ENCODE data around the gene ZNF536.
"Not testable (repeated sequence)": the region's sequence is repeated elsewhere in the genome, so short reads cannot be mapped to it uniquely, and the experiment has no call there.

Gene ZNF536

DNA sequence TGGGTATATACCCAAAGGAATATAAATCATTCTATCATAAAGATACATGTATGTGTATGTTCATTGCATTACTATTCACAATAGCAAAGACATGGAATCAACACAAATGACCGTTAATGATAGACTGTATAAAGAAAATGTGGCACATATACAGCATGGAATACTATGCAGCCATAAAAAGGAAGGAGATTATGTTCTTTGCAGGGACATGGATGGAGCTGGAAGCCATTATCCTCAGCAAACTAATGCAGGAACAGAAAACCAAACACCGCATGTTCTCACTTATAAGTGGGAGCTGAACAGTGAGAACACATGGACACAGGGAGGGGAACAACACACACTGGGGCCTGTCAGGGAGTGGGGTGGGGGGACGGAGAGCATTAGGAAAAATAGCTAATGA is 125.9 kb downstream of the ZNF536 start:
- not testable (repeated sequence) for DNase-seq

DNA sequence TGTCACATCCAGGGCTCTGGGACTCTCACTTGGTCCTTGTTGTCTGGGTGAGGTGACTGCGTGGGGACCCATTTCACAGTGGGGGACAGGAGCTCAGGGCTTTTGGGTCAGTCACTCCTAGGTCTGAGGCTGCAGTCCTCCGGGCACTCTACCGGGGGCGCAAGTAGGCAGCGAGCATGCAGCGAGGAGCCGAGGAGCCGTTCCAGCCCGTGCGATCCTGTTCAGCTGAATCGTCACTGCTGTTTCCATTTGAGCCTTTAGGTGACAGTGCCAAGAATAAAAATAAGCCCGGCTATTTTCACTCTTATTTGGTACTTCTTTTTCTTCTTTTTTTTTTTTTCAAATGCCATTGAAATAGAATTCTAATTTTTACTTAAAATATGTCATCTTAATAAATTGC is 126.5 kb downstream of the ZNF536 start:
- DNase-seq = no peak

DNA sequence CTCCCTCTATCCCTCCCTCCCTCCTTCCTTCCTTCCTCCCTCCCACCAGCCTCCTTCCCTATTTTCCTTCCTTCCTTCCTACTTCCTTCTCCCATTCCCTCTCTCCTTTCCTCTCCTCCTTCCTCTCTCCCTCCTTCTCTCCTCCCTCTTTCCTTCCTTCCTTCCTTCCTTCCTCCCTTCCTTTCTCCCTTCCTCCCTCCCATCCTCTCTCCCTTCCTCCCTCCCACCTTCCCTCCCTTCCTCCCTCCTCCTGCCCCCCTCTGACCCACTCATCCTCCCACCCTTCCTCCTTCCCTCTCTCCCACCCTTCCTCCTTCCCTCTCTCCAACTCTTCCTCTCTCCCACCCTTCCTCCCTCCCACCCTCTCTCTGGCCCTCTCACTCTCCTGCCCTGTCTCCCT is 132.1 kb downstream of the ZNF536 start:
- no peak for DNase-seq

DNA sequence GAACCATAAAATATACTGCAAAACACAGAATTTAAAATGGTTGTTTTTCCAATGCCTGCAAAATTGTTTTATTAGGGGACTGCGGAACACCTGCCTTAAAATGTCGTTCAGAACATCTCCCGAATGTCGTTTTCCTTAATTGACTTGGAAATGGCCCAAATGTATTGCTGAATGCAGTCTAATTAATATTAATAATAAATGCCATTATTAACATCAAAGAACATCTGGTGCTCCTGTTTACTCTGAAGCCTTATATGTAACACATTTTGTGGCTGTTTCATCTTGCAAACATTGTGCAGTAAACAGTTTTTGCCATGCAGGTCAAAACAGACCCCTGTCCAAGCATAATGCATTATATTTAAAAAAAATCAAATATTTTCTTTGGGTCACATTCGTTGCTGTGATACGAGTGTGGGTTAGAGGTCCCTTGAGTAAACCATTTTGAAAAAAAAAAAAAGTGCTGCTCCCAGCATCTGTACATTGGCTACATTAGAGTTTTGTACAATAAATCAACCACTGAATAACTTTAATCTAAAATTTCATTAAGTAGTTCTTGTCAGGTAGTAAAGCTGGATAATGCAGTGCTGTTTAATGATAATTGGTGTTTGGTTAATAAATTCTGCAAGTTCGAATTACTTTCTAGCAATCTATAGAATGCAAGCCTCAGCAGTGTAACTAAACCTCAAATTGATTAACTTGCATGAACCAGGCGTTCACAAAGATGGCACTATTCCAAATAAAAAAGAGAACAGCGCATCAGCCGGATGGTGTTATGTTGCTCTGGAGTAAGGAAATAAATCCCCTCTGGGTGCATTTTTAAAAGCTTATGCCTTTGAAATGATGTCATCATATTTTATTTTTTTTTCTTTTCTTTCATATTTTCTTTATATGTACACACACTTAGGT is 140.2 kb downstream of the ZNF536 start:
- no peak for DNase-seq

DNA sequence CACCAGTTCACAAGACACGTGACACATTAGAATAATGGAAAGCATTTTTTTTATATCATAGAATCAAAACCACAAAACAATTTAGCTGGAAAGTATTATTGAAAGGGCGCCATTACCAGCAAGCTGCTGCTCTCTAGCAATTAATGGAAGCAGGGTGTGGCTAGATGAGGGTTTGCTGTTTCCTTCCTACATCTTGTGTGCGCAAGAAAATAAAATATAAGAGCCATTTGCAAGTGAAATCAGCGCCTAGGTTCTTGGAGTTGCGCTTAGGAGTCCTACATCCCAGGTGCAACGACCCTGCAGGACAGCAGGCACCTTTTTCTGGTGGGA is 140.9 kb downstream of the ZNF536 start:
- no peak for DNase-seq

DNA sequence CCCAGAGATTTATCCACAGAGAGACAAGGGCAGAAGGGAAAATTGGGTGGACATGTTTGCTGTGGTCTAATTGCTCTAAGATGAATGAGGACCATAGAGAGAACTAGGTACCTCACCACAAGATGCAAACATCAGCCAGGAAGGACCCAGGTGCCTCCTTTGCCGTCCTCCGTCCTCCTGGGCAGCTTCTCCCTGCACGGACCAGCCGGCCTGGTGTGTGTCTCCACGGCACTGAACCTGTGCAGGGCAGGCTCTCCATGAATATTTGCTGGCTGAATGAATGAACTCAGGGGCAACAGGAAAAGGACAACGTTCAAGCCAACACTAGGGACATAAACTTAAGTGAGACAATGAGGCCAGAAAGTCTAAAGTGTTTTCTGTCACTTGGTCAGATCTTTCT is 143.9 kb downstream of the ZNF536 start:
- DNase-seq = no peak

DNA sequence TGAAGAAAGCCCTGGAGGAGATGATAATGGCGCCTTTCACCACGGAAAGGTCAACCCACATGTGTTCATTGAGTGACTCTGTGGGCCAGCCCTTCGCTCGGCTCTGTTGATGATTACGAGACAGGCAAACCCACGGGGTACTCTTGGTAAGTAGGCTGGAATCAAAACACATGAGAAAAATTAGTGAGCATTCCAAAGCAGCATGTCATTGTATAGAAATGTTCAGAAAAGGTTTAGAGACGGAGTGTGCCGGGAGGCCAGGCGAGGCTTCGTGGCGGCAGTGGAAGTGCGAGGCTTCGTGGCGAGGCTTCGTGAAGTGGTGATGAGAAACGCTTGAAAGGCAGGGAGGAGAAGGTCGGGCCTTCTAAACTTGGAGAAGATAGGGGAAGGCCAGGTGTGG is 144.3 kb downstream of the ZNF536 start:
- no peak for DNase-seq

DNA sequence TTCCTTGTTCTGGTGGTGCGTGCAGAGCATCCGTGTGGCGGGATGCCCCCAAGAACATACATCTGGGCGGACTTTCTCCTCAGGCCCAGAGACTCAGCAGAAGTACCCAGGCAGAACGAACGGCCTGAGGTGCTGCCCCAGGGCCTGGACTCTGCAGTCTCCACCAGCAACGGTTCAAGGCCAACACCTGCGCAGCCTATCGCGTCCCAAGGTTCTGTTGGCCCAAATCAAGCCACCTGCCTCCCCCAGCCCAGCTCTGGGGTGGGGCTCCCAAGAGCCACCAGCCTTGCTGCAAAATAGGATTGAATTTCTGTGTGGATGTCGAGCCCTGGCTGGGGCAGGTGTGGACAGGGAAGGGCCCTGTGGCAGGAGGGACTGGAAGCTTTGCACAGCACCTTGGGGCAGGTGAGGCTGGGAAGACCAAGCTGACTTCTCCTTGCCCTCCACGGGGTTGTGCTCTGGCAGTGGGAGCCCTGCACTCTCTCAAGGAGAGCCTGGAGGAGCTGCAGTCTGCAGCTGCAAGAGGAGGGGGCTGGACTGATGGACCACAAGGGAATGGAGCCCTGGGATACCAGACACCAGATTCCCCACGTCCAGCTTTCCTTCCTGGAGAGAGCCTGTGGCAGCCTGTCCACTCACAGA is 146.9 kb downstream of the ZNF536 start:
- no peak for DNase-seq

DNA sequence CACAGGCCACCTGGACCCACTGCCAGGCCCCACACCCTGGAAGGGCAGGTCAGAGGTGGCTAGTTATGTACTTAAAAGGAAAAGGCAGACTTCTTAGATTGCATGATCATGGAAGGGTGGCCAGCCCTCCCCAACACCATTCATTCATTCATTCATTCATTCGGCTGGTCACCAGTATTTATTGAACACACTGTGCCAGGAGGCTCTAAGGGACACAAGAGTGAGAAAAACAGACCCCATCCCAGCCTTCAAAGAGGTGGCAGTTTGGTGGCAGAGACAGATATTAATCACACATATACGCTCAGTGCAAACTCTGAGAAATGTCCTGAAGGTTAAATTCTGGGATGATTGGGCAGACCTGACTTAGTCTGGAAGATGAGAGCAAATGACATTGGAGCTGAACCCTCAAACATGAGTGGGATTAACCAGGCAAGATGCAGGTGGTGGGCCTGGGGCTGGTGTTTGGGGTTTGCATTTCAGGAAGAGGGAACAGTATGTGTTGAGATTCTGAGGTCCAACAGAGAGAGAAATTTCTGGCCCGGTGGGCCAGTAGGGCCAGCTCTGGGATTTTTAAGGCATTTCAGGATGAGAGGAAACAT is 147.5 kb downstream of the ZNF536 start:
- no peak for DNase-seq

DNA sequence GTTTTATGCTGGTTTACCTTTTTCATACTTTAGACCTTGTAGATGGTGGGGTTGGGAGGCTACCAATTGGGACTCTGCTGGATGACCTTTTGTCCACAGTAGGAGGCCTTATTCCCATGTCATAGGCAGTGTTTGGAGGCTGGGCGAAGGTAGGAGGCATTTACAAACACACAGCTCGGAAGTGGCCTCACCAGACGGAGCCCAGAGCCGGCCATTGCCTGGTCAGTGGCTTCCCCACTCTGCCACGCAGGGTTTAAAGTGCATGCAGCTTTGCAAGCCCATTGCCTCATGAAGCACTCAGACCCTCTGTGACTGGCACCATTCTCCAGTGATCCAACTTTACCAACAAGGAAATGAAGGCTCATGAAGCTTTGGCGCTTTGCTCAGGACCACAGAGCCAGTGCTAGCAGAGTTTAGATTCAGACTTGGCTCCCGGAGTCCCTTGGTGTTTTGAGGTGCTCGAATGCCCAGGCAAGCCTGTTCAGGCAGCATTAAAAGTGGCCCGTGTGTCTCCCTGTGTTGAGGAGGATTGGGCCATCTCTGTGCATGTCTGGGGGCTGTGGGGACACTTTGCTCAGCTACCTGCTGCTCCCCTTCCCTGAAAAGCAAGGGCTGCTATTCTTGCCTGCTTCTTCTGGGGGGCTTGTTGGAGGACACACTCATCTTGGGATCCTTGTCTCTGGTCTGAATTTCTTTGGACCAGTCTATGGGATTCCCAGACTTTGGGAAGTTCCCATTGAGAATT is 148.7 kb downstream of the ZNF536 start:
- no peak for DNase-seq

DNA sequence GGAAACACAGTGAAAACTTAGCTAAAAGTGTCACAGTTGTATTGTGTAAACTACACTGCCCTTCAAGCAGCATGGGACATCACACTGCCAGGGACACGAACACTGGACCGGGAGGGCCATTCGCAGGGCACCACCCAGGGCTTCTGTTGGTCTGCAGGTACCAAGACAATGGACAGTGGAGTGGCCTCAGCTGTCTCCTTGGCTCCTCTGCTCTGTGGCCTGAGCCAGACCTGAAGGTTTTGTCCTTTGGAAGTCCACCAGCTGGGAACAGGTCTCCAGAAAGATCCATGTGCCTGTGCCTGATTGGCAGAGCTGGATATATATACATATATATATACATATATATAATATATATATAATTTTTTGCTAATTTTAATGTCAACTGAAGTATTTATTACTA is 149.8 kb downstream of the ZNF536 start:
- no peak for DNase-seq

DNA sequence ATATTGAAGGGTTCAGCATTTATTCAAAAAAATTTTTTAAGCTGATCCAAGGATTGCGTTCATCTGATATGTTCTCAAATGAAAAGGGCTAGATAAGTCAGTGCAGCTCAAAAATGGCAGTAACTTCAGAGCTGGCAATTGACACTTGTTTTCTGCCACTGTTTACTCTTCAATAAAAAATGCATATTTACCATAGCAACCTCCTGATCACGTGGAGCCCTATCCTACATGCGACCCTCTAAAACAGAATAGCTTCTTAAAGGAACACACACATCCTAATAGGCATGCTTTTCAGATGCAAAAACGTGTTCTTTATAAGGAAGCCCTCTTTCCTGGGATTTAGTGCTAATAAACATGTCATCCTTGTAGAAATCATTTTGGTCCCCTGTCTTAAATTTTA is 150.2 kb downstream of the ZNF536 start:
- DNase-seq = no peak

DNA sequence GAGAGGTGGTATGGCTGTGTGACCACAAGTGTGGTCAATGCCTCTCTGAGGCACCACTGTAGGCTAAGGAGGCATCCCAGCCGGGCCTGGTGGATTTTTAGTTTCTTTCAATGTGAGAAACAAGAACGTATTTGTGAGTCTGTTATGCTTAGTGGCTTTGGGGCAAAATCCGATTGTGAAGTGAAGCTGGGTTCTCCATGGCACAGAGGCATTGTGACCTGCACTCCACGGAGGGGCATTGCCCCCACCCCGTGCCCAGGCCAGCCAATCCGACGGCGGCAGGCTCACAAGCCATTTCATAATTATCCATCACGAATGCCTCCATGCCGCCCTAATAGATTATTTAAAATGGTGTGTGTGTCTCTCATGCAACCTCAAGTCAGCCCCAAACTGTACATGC is 151.6 kb downstream of the ZNF536 start:
- no peak for DNase-seq

DNA sequence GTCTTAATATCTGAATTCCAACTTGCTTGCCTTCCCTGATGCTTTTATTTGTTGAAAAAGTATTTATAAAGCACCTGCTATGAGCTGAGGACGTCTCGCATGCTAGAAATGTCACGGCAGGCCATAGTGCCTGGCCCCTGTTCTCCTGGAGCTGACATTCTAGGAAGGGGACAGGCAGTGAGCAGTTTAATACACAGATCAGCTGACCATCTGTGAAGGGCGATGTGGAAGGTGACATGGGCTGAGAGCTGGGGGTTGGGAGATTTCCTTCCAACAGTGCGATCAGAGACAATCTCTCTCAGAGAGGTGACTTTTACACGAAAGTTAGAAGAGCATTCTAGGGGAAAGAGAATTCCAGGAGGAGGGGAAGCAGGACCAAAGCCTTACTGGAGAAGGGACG is 153.2 kb downstream of the ZNF536 start:
- no peak for DNase-seq

DNA sequence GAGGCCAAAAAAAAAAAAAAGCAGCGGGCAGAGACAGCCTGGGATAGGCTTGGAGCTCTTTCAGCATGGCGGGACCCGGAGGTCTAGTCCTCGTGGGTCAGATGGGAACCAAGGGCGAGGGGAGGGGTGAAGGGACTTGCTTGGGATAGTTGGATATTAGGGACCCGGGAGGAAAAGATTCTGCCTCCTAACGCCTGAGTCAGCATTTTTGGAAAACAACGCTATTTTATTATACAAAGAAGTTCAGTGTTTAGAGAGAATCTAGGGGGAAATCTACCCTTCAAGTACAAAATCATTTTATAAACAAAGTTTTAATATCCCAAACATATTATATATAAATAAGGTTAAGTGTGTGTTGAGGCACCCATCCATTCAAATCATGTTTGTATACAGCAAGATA is 156.7 kb downstream of the ZNF536 start:
- DNase-seq = no peak

DNA sequence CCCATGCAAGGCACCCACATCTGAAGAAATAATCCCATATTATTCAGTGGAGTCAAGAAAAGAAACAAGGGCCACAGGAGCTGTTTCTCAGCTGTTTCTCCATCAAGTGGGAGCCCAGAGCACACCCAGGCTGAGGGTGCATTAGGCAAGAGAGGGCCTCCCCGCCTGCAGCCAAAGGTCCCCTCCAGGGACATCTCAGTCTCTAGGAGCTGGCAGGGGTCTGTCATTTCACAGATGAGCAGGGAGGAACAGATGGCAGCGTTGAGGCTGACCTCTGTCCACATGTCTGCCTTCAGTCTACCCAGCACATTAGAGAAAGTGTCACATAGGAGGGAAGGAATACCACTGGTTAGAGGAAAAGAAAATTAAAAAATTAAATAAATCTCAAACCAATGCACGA is 157.7 kb downstream of the ZNF536 start:
- no peak for DNase-seq

DNA sequence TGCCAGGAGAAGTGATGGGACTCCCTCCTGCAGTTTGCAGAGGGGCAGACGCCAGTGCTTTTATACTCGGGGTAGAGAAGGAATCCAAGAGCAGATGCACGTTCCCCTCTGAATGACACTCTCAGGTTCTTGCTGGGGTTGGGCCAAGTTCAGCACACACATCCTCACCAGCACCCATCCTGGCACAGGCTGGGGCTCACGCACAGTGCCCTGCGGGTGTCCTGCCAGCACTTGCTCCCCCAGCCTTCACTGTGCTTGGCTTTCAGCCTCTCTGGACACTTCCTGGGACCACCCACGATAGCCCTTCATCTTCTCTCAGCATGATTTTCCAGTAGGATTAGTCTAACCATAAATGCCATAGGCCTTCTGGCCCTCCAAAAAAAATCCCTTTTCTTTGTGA is 158.6 kb downstream of the ZNF536 start:
- no peak for DNase-seq

DNA sequence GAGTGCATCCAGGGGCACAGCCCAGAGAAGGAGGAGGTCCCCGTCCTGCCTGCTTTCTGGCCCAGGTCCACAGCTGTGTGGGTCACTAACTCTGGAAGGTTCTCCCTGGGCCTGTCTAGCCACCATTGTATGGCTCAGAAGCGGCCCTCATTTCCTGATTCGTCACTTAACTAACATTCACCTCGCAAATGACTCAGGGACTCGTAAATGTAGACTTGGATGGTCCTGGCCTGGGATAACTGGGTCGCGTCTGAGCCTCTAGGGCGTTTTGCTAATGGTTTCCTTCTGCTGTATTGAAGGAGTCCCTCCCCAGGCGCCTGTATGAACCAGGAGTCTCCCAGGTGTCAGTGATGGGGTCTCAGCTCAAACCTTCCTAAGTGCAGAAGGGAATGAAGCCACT is 162.8 kb downstream of the ZNF536 start:
- DNase-seq = no peak

DNA sequence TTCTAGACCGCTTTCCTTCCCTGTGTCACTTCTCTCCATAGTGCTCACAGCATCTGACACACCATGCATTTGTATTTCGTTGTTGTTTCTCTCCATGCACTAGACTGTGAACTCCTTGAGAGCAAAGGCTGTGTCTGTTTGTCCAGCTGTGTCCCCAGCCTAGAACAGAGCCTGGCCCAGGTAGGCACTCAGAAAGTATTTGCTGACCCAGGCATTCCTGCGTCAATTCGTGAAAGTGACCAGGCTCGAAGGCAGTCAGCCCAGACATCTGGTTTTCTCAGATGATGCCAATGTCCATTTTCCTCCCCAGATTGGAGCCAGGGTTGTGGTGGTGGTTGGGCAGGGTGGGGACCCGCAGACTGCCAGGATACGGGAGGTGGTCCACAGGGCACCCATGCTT is 164.8 kb downstream of the ZNF536 start:
- no peak for DNase-seq

DNA sequence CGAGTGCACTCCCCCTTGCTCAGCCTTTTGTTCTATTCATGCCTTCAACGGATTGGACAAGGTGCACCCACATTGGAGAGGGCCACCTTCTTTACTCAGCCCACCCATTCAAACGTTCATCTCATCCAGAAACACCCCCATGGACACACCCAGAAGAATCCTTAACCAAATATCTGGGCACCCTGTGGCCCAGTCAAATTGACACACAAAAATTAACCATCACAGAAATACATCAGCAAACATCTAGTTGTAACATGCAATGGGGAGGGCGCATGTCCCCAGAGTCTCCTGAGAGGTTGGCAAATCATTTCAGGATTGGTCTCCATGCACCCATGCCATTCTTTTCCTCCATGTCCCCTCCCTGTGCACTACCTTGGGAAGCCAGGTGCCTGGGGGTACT is 167.1 kb downstream of the ZNF536 start:
- no peak for DNase-seq

DNA sequence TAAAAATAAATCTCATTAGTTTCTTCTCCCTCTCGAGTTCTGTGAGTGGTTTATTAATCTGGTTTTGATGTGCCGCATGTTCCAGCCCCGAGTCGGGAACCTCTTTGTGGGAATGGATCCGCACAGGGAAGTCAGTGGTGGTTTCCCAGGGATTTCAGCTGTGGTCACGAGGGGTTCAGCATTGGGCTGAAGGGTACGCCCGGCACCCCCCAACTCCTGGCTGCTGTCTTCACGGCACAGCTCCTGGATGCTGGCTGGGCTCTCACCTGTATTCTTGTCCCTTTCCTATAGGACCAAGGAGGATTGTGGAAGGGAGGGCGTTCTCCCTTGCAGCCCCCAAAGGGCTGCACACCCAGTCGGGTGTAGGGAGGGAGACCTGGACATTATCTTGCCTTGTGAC is 167.8 kb downstream of the ZNF536 start:
- DNase-seq = no peak

DNA sequence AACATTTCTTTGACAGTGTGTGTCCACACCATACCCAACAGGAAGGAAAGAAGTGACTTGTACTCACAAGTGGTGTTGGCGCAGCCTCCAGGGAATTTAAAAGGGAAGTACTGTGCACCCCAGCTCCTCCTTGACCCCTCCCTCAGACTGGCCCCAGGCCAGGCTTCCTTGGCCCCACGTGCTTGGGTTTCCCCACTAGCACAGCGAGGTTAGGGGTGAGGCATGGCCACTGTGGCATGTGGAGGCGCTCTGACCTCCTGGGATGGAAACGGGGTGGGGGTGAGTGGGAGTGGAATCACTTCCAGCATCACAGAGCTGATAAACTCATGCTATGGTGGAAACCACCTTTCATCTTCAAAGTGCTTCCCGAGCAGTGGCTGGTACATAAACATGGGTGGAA is 168.6 kb downstream of the ZNF536 start:
- DNase-seq = no peak

DNA sequence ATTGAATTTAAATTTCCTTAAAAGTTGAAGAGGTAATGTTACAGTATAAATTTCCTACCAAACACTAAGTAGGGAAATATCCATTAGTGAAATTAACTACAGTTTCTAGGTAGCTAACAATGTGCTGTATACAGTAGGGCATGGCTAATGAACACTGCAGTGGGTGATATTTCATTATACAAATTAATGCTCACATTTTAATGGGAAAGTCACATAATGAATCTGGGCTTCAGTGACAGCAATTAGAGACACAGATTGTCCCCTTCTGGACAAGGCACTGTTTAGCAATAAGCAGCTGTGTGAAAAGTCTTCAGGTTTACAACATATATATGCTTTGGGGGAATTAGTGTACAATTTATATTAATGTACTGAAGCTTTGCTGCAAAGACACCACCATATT is 169.4 kb downstream of the ZNF536 start:
- no peak for DNase-seq

Data from activated naive CD4-positive, alpha-beta T cell treated with anti-CD3 and anti-CD28 coated beads, Interleukin-2, amount 50 U/mL, for 16 hours (primary cell).